GM19463 (cell line): Measurements from ENCODE around the gene PPP1R36.
"Not testable (repeated sequence)": the region's sequence is repeated elsewhere in the genome, so short reads cannot be mapped to it uniquely, and the experiment has no call there.

Experiments used
- ATAC-seq: cut with Tn5 transposase; IDR thresholded peaks from one replicate; pipeline ENCODE4 v1.9.1; 2021; ENCODE audit warnings: mild to moderate bottlenecking, moderate library complexity; ENCODE audit not compliant: unreplicated experiment

PPP1R36 gene

DNA sequence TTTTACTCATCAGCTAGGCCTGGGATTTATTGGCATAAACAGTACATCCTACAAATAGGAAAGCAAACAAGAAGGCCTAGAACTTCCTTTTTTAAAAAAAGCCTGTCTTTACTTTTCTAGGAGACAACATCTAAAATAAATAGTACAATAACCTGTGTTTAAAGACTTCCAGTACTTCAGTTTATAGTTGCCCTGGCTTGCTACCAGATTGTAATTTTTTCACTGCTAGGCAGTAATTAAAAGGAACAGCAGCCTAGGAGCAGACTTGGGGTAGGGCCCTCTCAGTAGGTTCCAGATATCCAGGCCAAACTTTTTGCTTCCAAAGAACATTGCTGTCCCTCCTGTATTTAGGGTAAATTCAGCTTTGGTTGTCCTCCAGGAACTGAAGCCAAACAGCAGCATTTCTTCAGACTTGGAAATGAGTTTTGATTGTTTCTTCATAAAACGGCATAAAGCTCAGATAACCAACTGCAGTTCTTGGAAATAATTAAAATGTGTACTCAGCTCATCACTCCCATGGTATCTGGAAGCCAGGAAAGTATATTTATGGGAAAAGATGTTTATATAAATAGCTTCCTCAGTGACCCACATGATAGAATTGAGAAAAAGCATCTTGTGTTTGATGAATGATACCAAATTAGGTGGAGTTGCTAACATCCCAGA is 61.7 kb downstream of the PPP1R36 start:
- no peak for ATAC-seq

DNA sequence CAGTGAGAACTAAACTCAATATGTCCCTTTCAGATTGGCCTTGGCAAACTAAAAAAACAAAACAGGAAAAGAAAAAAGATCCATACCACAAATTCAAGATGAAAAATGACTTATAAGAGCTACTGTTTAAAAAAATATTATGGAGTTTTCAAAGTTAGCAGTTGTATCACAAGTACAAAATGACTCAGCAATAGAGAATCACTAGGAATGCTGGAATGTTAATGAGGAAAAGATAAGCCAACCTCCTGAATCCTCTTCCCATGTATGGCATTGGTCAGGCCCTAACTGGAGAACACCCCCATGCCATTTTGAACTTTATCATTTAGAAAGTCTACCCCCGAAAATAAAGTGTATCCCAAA is 62.2 kb downstream of the PPP1R36 start:
- no peak for ATAC-seq

DNA sequence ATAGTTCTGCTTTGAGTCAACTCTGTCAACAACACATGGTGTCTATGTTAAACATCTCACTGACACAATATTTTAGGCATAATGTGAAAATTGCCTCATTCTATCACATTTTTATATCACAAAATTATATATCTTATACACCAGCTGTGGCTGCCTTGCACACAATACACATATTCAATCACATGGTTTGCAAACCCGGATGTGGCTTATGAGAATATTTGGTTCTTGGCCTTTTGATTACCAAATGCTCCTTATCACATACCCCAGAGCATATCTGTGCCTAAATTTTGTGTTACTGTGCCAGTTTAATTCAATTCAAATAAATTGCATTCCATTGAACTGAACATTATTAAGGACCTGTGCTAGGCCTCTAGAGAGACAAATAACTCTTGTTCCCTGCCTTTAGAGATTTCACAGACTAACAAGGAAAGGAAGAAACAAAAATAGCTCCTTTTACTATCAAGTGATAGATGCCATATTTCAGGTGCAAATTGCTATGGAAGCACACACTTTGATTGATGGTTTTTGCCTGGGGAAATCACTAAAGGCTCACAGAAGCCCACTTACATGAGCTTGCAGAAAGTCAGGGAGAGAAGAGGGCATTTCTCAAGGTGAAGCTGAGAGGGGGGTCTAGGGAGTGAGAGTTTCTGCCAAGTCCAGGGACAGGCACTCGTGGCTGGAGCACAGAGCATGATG is 63.4 kb downstream of the PPP1R36 start:
- no peak for ATAC-seq

DNA sequence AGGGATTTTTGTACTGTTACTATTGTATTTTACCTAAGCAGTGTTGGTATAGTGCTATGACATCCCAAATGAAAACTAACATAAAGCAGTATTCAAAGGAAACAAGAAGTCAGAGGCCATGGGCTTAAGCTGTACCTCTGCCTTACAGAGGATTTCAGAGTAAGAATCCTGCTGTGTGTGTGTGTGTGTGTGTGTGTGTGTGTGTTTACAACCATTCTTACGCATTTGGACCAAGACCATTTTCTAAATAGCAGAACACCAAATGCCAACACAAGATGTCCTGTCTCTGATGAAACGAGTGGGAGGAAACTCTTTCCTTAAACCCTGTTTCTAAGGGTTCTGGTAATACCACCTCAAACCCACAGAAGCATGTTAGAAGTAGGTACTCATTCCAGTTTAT is 64.4 kb downstream of the PPP1R36 start:
- ATAC-seq, result no peak

DNA sequence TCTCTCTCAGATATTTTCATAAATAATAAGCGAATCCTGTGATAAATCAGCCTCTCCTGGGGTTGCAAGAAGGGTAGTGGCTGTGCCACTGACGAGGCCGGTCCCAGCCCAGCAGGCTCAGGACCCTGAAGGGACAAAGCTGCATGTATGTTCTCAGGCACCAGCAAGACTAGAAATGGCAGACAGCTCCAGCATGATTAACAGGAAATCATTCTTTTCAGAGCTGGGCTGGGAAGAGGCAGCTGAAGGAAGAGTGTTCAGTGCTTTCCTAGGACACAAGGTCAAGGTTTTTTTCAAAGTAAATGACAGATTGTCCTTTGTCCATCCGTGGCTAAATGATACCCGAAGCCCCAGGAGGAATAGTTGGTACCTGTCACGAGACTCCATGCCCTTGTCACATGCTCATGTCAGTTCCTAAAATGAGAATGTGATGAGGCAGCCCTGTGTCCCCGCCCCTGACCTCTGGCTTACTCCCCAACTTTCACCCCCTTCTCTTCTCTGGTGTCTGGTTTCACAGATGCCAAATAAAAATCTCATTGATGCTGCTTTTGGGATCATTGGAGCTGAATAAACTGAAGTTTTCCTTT is 65.1 kb downstream of the PPP1R36 start:
- ATAC-seq, result no peak

DNA sequence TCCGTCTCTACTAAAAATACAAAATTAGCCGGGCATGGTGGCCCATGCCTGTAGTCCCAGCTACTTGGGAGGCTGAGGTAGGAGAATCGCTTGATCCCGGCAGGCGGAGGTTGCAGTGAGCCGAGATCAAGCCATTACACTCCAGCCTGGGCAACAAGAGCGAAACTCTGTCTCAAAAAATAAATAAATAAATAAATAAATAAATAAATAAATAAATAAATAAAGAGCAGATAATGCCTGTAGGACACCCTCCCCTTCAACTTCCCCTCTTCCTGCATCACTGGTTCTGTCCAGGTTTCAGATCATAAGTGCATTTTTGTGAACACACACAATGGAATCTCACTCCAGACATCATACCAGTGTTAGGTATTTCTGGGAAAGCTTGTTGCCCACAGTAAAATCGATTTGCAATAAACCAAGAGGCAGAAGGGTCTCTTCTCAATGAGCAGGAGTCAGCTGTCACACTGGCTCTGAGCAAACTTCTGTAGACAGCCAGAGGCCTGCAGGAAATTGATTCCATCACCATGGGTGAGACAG is 68.2 kb downstream of the PPP1R36 start:
- ATAC-seq, result not testable (repeated sequence)

DNA sequence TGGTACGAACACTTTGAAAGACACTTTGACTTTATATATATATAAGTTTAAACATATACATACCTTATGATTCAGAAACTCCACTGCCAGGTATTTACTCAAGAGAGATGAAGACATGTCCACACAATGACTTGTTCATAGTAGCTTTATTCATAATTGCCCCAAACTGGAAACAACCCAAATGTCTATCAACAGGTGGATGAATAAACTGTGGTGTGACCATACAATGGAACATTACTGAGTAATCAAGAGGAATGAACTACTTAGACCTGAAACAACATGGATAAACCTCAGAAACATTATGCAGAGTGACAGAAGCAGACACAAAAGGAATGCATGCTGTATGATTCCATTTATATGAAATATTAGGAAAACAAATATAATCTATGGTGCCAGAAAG is 71.1 kb downstream of the PPP1R36 start:
- ATAC-seq, result no peak

DNA sequence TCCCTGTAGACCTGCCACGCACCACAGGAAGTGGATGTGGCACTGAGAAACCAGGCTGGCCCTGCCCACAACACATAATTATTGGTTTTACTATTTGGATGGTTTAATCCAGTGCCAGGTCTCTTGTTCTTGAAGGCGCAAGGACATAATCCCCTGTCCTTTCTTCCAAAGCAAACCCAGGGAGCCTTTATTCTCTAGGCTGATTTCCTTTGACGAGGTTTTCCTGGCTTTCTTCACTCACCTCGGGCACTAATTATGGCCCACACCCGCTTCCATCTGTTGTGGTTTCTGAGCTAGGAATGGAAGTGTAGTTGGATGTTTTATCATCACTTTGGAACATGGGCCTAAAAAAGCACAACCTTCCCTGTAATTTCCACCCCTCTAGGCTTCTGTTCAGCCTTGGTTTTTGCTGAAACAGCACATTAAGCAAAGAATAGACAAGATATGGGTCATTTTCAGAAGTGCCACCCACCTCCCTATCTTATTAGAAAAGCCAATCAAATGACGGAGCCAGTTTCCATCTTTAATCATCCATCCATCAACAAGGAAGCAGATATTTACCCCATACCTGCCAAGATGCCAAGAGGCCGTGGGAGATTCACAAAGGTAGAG is 73.9 kb downstream of the PPP1R36 start:
- ATAC-seq, result no peak

DNA sequence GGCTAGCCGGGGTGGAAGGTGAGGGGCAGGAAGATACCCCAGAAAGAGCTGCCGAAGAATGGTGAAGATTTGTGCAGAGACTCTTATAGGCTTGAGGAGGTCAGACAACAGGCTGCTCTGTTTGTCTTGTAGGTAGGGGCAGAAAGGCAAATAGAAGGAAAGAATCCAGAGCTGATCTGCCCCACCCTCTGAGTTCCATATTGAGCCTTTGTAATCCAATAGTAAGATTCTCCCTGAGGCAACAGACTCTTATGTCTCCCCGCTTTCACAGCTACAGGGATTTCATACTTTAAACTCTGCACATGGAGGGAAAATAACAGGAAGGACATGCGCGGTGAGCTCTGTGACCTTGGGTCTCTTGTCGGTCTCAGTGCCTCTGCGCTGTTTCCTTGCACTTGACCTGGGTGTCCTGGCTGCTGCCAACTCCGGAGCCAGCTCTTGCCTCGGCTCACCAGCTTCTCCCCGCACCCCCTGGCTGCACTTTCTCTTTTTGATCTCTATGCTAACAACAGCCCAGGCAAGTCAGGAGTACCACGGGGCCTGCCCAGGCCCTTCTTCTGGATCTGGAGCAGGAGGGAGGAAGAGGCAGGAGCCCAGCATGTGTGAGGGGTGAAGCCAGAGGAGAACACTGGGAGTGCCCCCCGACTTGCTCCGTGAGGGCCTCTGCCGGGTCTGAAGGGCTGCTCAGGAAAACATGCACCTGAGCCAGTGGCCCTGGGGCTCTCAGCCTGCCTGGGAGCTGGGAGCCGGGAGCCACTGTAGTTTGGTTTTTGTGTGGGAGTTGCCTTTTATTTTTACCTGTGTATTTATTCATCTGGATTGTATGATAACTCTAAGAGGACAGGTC is 75.8 kb downstream of the PPP1R36 start:
- no peak for ATAC-seq

DNA sequence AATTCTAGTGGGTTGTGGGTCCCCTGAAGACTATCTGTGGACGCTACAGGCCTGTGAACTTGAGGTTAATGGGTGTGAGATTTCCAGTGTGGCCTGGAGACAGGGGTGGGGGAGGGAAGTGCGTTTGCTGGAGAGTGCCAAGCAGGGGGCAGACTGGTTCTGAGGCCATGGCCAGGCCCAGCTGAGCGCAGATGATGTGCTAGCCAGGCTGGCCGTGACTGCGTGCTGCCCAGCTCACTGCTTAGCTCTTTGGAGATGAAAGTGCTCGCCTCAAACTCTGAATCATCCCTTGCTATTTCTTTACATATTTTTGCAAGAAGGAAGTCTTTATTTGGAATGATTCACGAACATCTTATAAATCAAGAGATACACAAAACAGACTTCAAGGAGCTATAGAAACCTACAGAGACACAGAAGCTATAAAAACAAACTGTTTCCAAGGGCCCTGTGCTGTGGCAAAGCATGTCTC is 79.2 kb downstream of the PPP1R36 start:
- ATAC-seq, result no peak

DNA sequence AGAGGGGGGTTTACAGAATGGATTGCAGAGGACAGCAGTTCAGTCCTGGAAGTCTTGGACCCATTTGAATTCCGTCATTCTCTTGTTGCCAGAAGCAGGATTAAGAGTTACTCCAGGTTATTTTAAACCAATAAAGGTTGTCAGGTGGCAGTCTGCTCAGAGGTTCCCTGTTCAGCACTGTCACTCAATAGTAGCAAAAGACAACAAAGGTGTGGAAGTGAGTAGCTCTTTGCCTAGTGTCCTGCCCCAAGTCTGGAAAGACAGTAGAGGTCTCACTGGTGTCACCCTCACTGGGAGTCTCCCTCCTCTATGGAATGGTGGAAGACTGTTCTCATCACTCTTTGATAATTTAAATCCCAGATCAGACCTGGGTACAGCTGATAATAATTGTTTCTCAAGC is 81.0 kb downstream of the PPP1R36 start:
- no peak for ATAC-seq

DNA sequence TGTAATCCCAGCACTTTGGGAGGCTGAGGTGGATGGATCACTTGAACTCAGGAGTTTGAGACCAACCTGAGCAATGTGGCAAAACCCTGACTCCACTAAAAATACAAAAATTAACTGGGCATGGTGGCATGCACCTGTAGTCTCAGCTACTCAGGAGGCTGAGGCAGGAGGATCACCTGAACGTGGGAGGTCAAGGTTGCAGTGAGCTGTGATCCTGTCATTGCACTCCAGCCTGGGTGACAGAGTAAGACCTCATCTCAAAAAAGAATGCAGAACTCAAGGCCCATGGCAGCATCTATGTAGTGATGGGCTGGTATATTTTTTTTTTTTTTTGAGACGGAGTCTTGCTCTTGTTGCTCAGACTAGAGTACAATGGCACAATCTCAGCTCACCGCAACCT is 81.5 kb downstream of the PPP1R36 start:
- ATAC-seq, result not testable (repeated sequence)

DNA sequence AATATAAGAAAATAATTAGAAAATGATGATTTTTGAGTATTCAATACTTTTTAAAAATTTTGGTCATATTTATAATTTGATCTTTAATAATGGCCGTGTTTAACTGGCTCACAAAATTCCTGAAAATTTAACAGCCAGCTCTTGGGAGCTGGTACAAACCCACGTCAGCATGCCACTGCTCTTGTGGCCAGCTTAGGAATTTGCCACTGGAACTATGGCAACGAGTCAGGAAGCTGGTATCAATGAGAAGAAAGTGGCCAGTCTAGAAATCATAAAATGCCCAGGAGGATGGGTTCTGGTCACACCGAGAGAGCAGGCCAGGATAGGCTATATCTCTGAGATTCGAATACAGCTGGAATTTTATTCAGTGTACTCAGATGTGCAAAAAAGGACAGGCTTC is 82.3 kb downstream of the PPP1R36 start:
- no peak for ATAC-seq

DNA sequence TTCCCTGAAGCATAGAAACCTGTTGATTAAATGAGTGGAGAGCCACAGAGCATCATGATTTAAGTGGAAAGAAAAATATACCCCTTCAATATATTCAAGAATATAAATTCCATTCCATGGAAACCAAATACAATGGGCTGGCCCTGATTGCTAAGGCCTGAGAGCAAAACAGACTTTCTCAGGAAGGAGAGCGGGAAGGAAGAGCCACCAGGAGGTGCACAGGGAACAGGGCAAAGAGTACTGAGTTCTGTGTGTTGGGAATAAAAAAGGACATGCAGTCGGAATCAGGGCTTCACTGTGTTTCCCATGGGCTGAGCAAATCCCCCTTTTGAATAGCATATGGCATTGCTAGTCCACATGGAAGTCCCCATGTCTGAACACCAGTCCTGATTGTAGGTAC is 84.8 kb downstream of the PPP1R36 start:
- no peak for ATAC-seq

DNA sequence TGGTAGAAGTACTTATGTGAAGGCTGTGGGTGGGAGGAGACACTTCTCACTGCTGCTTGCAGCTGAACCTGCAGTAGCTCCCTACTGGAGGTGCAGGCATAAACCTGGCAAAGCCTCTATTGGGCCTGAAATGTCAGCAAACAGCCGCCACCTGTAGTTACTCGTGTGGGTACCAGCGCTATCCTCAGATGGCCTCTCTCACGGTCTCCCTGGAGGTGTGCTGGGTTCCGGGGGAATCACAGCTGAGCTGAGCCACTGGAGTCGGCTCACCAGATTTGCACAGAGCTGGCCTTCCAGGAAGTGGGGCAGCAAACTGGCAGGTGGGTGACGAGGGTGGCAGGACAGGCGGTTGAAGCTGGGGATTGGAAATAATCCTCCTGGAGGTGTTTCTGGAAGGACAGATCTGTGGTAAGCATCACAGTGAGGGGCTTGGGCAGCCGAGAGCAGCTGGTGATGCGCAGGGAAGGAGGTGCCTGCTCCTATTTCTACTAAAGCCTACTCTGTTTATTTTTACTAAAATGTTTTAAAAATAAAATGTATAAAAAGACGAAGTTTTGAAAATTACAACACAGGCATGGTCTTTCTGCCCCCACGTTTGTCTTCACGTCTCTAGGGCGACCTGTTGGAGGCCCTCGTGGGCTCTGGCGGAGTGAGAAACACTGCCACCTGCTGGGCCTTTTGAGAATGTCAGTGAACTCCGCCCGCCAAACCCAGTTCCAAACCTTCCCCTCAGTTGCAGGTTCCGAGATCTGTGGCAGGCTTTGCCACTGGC is 86.6 kb downstream of the PPP1R36 start:
- ATAC-seq, result peak; percentile 58

DNA sequence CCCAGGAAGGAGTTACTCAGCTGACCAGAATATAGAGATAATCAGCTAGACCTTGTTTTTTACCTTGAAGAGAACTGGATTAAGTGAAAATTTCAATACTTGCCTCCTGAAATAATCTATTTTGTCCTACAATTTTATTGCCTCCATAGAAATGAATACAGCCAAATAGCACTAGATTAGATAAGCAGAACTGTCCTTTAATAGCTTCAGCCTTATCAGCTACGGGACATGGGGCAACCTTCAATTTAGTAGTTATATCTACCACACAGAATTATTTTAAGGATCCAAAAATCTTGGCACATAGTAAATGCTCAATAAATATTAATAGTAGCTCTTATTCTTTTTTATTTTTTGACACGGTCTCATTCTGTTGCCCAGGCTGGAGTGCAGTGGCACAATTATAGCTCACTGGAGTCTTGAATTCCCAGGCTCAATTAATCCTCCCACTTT is 87.2 kb downstream of the PPP1R36 start:
- ATAC-seq, result no peak

DNA sequence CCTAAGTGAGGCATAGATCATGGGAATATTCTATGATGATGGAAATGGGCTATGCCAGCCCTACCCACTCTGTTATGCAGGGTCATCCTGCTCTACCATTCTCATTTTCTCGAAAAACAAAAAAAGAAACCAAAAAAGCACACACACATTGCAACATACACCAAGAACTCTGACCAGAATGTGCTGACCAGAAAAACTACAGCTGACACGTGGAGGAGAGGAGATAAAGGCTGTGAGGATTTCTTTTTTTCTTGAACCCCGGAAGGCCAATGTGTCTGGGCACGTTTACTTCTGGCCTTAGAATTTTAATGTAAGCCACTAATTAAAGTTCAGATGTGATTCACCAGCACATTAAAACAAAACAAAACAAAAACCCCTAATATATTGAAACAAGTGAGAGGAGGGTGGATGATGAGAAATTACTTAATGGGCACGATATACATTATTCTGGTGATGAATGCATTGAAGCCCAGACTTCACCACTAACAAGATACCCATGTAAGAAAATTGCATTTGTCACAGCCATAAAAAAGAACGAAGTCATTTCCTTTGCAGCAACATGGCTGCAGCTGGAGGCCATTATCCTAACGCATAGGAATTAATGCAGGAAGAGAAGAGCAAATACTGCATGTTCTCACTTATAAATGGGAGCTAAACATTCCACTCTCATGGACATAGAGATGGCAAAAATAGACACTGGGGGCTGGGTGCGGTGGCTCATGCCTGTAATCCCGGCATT is 88.1 kb downstream of the PPP1R36 start:
- no peak for ATAC-seq

DNA sequence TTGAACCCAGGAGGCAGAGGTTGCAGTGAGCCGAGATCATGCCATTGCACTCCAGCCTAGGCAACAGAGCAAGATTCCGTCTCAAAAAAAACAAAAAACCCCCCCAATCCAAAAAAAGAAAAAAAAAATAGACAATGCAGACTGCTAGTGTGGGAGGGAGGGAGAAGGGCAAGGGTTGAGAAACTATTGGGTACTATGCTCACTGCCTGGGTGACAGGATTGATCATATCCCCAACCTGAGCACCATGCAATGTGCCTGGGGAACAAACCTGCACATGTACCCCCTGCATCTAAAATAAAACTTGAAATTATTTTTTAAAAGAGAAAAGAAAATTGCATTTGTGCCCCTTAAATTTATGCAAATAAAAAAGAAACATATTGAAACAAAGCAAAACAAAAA is 88.9 kb downstream of the PPP1R36 start:
- no peak for ATAC-seq
